Activated CD4-positive, alpha-beta T cell treated with anti-CD3 and anti-CD28 coated beads for 1 hour (primary cell): ENCODE results near the gene TUT7.
"Not testable (repeated sequence)": the region's sequence is repeated elsewhere in the genome, so short reads cannot be mapped to it uniquely, and the experiment has no call there.

Experiments
- DNase-seq: peaks from one replicate; pipeline ENCODE4 v3.0.0-alpha.2; 2020

TUT7 gene

DNA sequence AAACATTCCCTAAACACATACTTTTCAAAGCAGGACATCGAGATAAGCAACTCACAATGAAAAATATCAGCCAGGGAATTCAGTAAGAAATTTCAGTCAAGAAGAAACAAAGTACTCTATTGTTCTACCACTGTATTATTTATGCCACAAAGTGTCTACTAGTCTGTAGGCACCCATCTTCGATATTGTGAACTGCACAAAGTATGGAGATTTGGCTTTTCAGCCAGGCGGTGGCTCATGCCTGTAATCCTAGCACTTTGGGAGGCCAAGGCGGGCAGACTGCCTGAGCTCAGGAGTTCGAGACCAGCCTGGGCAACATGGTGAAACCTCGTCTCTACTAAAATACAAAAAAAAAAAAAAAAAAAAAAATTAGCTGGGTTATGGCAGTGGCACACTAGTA is 63.9 kb downstream of the TUT7 start:
- not testable (repeated sequence) for DNase-seq

DNA sequence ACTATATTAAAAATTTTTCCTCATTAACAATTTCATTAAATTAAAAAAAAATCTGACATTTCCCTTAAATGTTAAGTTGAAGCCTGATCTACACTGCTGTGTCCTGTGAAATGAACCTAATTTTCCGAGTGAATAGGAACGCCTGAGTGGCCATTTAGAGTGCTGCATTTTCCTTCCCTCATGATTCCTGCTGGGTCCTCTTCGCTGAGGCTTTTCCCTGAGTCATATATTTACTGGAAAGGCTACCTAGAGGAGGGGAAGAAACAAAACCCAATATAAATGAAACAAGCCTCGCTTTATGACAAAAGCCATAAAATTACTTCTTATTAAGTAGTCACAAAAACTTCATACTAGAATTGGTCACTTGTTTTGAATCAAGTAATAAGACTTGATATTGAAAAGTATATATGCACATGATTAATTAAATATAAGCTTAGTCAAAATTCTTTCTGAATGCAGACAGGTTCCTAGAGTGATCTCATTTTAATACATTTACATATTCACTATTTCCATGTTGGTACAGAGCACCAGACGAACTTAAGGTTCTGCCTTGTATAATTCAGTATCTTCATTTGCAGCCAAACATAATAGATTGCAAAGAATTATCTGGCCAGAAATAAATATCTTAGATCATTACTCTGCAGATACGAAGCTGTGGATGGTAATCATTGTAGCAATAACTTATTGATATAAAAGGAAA is 65.6 kb downstream of the TUT7 start:
- no peak for DNase-seq

DNA sequence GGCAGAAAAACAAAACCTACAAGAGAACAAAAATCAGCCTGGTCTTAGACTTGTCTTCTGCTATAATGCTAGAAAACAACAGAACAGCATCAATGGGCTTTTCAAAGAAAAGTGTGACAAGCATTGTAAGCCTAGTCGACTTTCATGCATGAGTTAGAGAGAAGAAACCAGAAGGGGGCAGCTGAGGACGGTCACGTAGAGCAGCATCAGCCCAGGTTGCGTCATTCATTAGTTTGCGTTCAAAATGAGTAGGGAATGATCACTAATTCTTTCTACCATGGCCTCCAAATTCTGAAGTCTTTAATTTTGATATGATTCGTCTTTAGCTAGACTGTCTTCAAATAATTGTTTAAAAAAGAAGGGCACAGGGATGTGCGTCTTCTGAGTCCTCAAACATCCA is 67.2 kb downstream of the TUT7 start:
- no peak for DNase-seq

DNA sequence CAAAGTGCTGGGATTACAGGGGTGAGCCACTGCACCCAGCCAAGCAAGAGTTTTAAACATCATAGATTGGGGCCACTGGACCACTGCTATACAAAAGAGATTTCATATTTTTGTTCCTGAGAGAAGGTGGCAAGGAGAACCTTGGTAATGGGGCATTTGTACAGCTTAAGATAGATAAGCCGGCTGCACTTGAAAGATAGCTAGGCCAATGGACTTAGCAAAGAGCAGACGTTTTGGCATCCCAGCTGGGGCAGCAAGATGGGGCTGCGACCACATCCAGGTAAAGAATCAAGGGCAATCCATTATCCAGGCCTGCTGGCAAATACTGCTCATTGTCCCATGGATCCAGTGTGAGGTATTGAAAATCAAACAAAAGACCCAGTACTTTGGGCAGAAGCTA is 67.9 kb downstream of the TUT7 start:
- DNase-seq: no peak

DNA sequence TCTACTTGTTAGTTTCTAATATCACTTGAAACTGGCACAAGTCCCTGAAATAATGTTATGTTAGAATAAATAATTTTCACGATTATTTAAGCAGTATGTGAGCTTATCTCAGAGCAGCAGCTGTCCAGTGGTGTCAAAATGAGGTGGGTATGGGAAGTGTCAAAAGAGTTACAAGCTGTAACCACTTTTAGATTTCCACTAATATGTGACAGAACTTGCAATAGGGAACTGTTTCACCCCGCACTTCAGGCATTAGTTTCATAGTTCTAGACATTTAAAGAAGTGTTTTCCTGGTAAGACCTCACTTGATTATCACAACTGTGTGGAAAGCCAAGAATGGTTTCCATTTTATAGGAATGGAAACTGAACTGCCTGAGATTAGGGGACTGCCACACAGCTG is 68.9 kb downstream of the TUT7 start:
- no peak for DNase-seq

DNA sequence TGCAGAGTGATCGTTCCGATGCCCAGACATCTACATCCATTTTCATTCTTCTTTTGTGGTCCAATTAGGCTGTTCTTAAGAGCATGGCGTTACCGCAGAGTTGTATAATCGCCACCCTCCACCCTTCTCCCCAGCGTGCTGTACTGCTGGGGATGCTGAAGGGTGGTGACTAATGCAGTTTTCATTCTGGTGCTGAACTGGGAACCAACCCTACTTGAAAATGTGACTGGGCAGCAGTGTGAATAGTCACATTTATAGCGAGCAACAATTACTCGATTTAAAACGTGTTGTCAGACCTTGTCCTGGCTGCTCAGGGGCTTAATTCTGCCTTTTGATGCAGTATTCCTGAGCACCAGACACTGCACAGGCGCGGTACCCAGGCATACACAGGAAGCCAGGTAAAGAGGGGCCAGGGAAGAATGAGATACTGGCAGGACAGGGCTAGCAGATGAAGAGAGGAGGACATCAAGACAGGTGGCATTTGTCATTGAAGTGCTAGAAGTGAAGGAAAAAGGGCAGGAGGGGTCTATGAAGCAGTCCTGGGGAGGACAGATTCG is 71.2 kb downstream of the TUT7 start:
- no peak for DNase-seq

DNA sequence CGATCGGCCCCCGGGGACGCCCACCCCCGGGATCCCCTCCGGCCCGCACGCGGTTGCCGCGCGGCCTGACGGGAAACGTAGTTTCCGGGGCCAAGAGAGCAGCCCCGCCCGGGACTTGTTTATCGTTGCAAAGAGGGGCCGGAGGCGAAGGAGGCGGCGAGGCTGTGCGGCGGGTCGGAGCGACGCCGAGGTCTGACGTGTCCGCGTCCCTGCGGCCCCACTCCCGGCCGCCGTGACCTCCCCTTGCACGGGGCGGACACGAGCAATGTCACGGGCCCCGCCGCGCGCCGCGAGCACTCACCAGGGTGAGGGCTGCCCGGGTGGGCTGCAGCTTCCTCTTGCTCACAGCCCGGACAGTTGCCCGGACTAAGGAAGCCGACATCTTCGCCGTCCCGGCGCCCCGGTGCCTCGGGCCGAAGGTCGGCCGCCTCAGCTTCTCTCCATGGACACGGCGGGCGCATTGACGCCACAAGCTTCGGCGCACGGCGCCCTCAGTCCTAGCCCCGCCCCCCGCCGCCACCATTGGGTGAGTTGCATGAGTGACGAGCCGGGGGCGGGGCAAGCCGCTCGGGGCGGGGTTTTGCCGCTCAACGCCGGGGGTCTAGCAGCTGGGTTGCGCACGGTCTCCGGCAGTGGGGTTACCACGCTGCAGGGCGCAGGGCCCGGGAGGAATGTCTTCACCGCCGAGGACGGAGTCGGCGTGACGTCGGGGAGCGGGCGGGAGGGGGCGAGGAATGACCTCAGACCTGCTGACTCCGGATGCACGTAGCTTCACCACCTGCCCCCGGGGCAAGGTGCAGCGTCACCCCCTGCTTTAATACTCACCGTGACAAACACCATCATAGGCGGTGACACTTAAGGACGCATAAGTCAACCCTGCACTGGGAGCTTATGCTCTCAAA is 71.9 kb downstream of the TUT7 start, which contains the start of gene ISCA1:
Gene ISCA1, minus strand, starts transcription at position 462 of the 902 bp plus-strand sequence. Its CDS starts 80 bp downstream, at position 382.
- DNase-seq: peak; percentile 94

DNA sequence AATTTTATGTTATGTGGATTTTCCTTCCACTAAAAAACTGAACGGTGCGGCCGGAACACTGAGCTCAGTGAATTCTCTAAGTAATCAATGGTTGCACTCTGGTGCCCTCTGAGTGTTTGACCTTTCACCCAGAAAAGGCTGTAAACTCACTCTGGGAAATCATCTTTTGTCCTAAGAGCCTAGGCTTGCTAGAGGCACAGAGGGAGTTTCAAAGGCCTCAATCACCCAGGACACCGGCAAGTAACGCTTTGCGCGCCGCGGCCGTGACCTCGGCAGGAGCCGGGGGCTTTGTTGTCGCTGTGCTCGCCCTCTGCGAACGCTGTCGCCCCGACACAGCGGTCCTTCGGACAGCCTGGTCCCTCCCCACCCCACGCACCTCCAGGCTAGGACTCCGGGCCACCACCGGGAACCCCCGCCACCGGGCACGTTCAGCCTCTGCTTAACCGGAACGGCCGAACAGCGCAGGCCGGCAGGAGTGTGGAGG is 72.6 kb downstream of the TUT7 start:
- DNase-seq: no peak

DNA sequence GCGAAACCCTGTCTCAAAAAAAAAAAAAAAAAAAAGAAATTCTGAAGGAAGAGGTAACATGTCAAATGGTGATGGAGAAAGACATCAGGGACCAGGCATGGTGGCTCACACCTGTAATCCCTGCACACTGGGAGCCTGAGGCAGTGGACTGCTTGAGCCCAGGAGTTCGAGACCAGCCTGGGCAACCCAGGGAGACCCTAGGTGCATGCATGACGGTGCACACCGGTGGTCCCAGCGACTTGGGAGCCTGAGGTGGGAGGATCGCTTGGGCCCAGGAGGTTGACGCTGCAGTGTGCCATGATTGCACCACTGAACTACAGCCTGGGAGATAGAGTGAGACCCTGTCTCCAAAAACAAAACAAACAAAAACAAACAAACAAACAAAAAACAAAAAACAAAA is 73.6 kb downstream of the TUT7 start:
- DNase-seq: no peak

DNA sequence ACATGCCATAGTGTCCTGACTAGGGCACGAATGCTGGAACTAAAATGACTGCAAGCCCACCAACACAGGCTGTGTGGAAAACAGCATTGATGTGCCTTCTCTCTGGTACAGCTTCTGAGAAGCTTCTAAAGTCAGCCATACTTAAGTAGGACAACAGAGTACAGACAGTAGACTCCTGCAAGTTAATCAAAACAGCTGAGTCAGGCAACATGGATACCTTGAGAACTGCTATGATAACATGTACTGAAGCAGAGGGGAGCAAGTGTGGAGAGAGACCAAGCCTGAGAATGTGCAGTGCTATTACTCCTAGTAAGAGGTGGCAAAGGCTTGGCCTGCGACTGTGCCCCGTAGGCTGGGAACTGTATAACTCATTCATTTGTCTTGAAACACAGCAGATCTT is 74.4 kb downstream of the TUT7 start:
- DNase-seq: no peak

DNA sequence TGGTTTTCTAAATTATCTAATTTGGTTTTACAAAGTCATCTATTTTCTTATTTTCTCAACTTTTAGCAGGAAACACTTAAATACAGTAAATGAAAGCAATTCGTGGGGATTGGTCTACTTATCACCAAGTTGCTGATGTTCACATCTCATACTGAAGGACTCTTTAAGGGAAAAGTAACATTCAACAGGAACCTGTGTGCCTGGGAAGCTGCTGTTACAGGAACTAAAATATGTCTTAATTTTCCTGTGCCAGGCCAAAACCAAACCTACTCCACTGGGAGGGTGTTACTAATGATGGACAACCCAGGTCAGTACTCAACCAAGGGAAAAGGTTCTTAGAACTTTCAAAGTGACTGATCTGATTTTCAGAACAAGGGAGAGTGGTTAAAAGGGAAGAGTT is 77.1 kb downstream of the TUT7 start:
- no peak for DNase-seq

DNA sequence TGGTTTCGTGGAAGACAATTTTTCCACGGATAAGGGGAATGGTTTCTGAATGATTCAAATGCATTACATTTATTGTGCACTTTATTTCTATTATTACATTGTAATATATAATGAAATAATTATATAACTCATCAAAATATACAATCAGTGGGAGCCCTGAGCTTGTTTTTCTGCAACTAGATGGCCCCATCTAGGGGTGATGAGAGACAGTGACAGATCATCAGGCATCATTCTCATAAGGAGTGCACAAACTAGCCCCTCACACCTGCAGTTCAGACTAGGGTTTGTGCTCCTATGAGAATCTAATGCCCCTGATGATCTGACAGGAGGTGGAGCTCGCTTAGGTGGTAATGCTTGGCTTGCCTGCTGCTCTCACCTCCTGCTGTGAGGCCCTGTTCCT is 78.2 kb downstream of the TUT7 start:
- no peak for DNase-seq

DNA sequence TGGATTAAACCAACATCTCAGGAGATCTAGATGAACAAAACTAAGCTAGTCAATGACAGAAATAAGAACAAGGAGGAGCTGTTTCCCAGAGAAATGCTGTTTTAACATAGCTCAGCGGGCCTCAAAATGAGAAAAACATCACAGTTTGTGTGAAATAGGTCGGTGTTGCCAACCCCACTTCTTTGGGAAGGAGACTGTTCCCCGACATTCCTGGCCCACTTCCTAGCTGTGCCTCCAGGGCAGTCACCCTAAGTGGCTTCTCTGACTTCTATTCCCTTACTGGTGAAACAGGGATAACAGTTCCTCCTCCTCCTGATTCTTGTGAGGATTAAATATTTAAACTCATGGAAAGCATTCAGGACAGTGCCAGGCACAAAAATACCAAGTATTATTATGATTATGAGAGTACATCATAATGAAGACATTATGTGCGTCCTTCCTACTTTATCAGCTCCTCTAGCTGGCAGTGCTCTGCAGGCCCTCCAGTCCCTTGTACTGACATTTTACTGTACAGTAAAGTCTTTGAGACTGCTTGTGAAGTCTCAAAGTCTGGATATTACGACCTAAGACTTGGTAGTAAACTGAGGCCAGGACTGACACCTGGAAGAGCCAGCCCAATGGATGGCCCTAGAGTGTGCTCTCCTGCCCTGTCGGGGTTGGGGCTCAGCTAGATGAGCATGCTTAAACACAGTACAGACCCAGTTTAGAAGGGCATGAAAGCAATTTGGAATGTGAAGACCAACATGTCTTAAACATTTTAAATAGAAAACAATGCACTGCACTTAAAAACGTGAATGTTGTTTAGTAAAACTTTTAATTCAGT is 79.2 kb downstream of the TUT7 start:
- no peak for DNase-seq

DNA sequence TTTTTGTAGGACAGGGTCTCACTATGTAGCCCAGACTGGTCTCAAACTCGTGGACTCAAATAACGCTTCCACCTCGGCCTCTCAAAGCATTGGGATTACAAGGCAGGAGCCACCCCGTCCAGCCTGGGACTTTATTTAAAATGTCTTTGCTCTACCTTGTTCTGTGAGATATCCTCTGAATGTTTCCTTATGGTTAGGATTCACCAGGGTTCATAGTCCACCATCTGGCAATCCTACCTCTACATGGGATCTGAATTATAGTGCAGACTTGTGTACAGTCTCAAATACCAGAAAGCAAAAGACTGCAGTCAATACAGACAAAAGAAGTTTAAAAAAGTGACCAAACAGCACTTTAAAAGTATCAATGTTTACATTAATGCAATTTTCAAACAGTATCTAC is 82.0 kb downstream of the TUT7 start:
- no peak for DNase-seq

DNA sequence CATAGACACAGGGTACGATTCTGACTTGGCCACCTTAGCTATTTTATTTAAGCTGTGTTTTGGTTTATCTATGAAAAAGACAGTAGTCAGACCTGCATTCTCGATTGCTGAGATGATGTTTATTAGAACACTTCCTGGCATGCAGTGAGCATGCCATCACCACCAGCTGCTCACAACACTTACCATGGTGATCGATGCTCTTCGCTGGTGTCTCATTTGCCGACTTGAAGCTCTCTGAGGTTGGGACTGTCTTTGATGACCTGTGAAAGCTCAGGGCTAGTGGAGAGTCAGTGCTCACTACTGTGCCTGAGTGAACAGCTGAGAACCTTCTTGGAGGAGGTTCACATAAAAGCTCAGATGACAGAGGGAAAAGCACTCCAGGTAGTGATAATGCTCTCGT is 90.3 kb downstream of the TUT7 start:
- DNase-seq: no peak

DNA sequence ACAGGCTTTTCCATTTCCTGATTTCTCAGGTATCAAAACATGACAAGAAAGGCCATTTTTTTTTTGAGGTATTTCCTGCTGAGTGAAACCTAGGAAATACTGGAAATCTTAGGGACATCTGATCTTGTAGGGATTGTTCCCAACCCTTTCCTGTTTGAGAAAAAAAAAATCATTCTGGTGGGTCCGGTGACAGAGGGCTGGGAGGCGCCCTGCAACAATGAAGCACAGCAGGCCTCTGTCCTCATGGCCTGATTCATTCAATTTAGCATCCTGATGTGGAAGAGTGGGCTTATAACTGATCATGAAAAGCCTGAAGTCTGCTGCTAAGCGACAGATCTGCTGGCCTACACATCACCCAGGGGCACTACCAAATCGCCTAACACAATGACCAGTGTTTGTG is 91.7 kb downstream of the TUT7 start:
- no peak for DNase-seq

DNA sequence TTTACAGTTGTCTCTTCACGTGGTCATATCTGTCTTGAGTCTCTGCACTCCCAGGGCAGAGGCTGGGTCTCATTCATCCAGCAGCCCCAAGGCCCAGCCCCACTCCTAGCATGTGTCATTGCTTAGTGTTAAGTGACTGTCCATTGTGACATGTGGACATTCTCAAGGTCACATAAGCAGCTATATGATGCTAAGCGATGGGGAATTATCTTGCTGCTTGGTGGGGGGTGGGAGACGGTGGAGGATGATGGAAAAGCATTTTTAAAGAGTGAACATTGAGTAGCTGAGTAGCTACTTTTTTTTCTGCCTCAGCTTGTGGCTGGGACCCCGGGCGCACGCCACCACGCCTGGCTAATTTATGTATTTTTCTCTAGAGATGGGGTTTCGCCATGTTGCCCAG is 94.7 kb downstream of the TUT7 start, which contains the start of gene C9orf153:
Gene C9orf153, minus strand, starts transcription at position 101 of the 400 bp plus-strand sequence. CDS start 30,054 bp downstream, outside the sequence.
- no peak for DNase-seq

DNA sequence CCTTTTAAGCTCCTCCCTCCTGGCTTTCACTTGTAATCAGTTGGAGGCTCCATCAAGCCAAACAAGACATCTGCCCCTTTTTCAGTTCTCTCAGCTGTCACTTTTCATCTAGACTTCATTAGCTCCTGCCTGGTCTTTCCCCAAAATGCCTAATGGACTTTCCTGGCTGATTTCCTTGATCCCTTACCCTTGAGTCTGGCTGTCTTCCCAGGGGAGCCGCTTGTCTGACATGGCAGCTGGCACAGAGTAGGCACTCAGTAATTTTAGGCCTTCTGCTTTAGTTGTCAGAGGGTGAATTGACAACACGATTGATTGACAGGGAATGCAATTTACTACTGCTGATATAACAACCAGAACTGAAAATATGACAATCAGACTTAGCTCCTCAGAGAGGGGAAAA is 96.8 kb downstream of the TUT7 start:
- no peak for DNase-seq

DNA sequence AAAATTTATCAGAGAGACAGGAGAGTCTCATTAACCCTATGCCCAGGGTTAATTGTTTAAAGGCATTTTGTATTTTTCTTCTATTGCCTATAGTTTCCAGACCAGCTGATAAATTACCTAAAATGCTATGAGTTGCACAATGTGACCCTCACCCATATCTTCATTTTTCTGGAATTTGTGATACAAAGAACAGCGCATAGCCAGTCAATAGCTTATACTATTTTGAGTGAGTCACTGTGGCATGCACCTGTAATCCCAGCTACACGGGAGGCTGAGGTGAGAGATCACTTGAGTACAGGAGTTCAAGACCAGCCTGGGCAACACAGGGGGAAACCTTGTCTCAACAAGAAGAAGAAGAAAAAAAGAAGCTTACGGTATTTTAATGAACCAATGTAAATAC is 97.6 kb downstream of the TUT7 start:
- DNase-seq: no peak

DNA sequence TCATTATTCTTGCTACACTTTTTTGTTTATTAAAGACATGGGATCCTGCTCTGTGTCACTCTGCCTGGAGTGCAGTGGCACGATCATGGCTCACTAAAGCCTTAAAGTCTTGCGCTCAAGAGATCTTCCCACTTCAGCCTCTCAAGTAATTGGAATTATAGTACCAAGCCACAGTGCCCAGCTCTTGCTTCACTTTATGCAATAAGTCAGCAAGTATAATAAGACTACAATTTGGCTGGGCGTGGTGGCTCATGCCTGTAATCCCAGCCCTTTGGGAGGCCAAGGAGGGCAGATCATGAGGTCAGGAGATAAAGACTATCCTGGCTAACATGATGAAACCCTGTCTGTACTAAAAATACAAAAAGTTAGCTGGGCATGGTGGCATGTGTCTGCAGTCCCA is 100.6 kb downstream of the TUT7 start:
- DNase-seq: no peak

DNA sequence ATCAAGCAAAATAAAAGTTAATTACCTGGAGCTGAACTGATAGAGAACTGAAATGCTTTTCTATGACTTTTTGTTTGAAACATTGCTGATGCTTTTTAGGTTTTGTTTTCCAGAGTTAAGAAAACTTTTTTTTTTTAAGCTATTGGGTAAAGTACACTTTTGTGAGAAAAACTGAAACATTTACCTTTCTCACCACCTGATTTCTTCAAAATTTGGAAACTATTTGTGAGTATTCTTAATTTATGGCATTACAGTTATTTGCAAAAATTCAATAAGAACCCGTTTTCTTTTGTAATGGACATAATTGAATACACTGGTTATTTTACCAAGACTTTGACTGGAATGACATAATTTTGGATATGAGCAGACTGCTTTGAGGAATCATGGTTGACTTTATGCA is 101.3 kb downstream of the TUT7 start:
- no peak for DNase-seq

DNA sequence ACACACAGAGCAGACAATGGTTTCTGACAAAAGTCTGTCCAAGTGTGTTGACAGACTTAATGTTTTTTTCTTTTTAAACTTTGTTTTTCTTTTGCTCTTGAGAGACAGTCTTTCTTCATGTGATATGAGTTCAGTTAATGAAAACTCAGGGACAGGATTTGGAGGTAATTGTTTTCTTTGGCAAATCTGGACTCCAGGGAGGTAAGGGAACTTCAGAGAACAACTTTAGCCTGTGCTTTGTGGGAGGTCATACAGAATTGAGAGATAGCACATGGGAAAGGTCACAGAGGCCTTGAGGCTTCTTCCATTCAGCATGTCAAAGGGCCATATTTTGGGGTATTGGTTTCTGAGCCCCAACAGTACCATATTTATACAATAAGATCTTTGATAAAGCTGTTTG is 104.1 kb downstream of the TUT7 start:
- no peak for DNase-seq

DNA sequence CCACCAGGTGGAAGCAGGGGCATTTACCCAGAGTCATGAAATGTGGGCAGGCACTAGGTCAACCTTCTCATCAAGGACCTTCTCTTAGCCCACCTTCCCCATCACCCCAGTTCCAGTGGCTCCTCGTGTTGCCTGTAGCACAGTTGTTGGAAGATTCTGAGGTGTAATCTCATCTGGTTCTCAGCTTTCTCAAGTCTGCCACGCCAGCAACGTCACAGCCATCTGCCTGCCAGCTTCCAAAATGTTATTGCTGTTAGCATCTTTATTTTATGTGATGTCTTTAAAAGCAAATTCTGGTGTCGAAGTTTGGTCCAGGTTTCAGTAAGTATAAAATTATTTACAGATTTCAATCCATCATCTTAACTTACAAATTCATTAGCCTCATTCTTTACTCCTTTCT is 105.5 kb downstream of the TUT7 start:
- no peak for DNase-seq
